GM23248 (cell line): Measurements from ENCODE around the gene CST4. TPM values are rescaled to one million over a fixed set of nuclear protein-coding genes. Genes with fewer than 3 reads are reported as not detected.
A peak's percentile ranks its signal among the peaks of the same experiment; 100 is the strongest.

Experiments used
- DNase-seq: peaks from one replicate; pipeline ENCODE4 v3.0.0-alpha.2; 2015
- H2AFZ ChIP-seq: fragments of 200-600 bp; sonication (generic); 2 replicates; pipeline ENCODE4 v1.6.1; 2016; ENCODE audit warnings: antibody characterized with exemption
- H3F3A ChIP-seq: fragments of 200-600 bp; sonication (generic); 2 replicates; pipeline ENCODE4 v1.6.1; 2016; ENCODE audit warnings: mild to moderate bottlenecking, antibody characterized with exemption, mixed run types; ENCODE audit not compliant: insufficient read depth
- H3K27ac ChIP-seq: fragments of 200-600 bp; sonication (generic); 2 replicates; pipeline ENCODE4 v1.5.1; 2016; ENCODE audit warnings: mild to moderate bottlenecking
- H3K27me3 ChIP-seq: fragments of 200-600 bp; sonication (generic); replicated peaks from 2 replicates; pipeline ENCODE4 v1.6.1; 2016; ENCODE audit warnings: mild to moderate bottlenecking; ENCODE audit not compliant: insufficient read depth
- H3K36me3 ChIP-seq: fragments of 200-600 bp; sonication (generic); 2 replicates; pipeline ENCODE4 v1.6.1; 2016; ENCODE audit warnings: low read depth, mild to moderate bottlenecking
- H3K4me1 ChIP-seq: fragments of 200-600 bp; sonication (generic); 2 replicates; pipeline ENCODE4 v1.6.1; 2016; ENCODE audit warnings: mild to moderate bottlenecking; ENCODE audit not compliant: insufficient read depth
- H3K4me2 ChIP-seq: fragments of 200-600 bp; sonication (generic); one replicate; pipeline ENCODE4 v1.6.1; 2016; ENCODE audit warnings: mild to moderate bottlenecking; ENCODE audit not compliant: unreplicated experiment
- H3K4me3 ChIP-seq: fragments of 200-600 bp; sonication (generic); 2 replicates; pipeline ENCODE4 v1.5.1; 2016; ENCODE audit warnings: mild to moderate bottlenecking
- H3K79me2 ChIP-seq: fragments of 200-600 bp; sonication (generic); 2 replicates; pipeline ENCODE4 v1.6.1; 2016; ENCODE audit warnings: mild to moderate bottlenecking; ENCODE audit not compliant: insufficient read depth
- H3K9ac ChIP-seq: fragments of 200-600 bp; sonication (generic); 2 replicates; pipeline ENCODE4 v1.6.1; 2016; ENCODE audit warnings: mild to moderate bottlenecking
- H3K9me2 ChIP-seq: fragments of 200-600 bp; sonication (generic); 2 replicates; pipeline ENCODE4 v1.6.1; 2016; ENCODE audit warnings: mixed run types, mild to moderate bottlenecking, moderate library complexity; ENCODE audit not compliant: insufficient read depth
- H3K9me3 ChIP-seq: fragments of 200-600 bp; sonication (generic); one replicate; pipeline ENCODE4 v1.6.1; 2017; ENCODE audit warnings: low read depth
- H4K20me1 ChIP-seq: fragments of 200-600 bp; sonication (generic); 2 replicates; pipeline ENCODE4 v1.6.0; 2016; ENCODE audit not compliant: insufficient read depth
- EZH2 ChIP-seq: fragments of 200-600 bp; sonication (generic); IDR thresholded peaks from 2 replicates; pipeline ENCODE4 v1.6.1; 2018; ENCODE audit warnings: antibody characterized with exemption, mild to moderate bottlenecking; ENCODE audit not compliant: insufficient read depth, poor library complexity, severe bottlenecking
- EZH2phosphoT487 ChIP-seq: fragments of 200-600 bp; sonication (generic); IDR thresholded peaks from 2 replicates; pipeline ENCODE4 v1.6.1; 2018; ENCODE audit warnings: antibody characterized with exemption, moderate library complexity, mild to moderate bottlenecking, low read depth; ENCODE audit not compliant: insufficient read depth
- WGBS, 2 experiments: methylation state at CpG; one replicate each; pipeline ENCODE4 v1.1.6; 2015 to 2017; ENCODE audit warnings: low lambda C conversion rate in 2 of 2, low coverage in 1 of 2; ENCODE audit errors: missing lambda C conversion rate in 2 of 2; 5-methylcytosine and 5-hydroxymethylcytosine counted together
- in situ Hi-C: fragments of 300-500 bp; cut with MboI; formaldehyde crosslinking; loops from 2 replicates; pipeline ENCODE4 v1.15.0; 2020
- polyA plus RNA-seq: library from polyadenylated mRNA; unstranded; fragments of >200 nt; fragmentation: Nextera tagmentation; extraction: Ambion mirVana; gene quantifications from 2 replicates; pipeline ENCODE4 v1.2.1, GENCODE V29; 2016
- total RNA-seq: library from RNA; depleted of rRNA; stranded (reverse); fragments of >200 nt; shearing (Covaris generic); gene quantifications from 2 replicates; pipeline ENCODE4 v1.2.3, GENCODE V29; 2014

The CST4 gene
- total and polyA plus RNA-seq, 2 experiments from 2014 or later: not detected

GRCh38 chr20:23658989-23659609 is 29.7 kb downstream of the CST4 start:
- no peak overlapping the region for H2AFZ ChIP-seq
- DNase-seq: no peak
- no peaks in the 10 kb centered on the region for H3K9me2 ChIP-seq
- H3K4me2 ChIP-seq: no peak overlapping the region
- H3K4me1 ChIP-seq: no peaks in the 10 kb centered on the region; the same call in 1 of the 2 replicates
- H3K27me3 ChIP-seq: no peaks in the 10 kb centered on the region
- in situ Hi-C loops: no loop called here
- no peak overlapping the region for H3K4me3 ChIP-seq
- H3K9ac ChIP-seq: no peak overlapping the region
- no peaks in the 10 kb centered on the region for H3K9me3 ChIP-seq
- H3F3A ChIP-seq: no peaks in the 10 kb centered on the region
- H3K27ac ChIP-seq: no peak overlapping the region
- H3K36me3 ChIP-seq: no peaks in the 10 kb centered on the region
- H4K20me1 ChIP-seq: no peaks in the 10 kb centered on the region
- 79 to 81% methylated on average over 8 of the region's 8 CpGs for WGBS, 2 experiments
- no peaks in the 10 kb centered on the region for H3K79me2 ChIP-seq
- no peak for TF ChIP-seq EZH2phosphoT487
- no peak for TF ChIP-seq EZH2

GRCh38 chr20:23658336-23658735 is 30.5 kb downstream of the CST4 start:
- H3F3A ChIP-seq: no peaks in the 10 kb centered on the region
- H3K27ac ChIP-seq: no peak overlapping the region
- H3K9ac ChIP-seq: no peak overlapping the region
- H2AFZ ChIP-seq: peak overlapping the region; percentile 30; the same call in 1 of the 2 replicates
- DNase-seq: peak; percentile 34
- no peaks in the 10 kb centered on the region; the same call in 1 of the 2 replicates for H3K4me1 ChIP-seq
- TF ChIP-seq EZH2 (no peak), EZH2phosphoT487 (no peak)
- no peaks in the 10 kb centered on the region for H3K79me2 ChIP-seq
- no peak overlapping the region for H3K4me2 ChIP-seq
- no peaks in the 10 kb centered on the region for H3K9me2 ChIP-seq
- H4K20me1 ChIP-seq: no peaks in the 10 kb centered on the region
- no peaks in the 10 kb centered on the region for H3K9me3 ChIP-seq
- no peaks in the 10 kb centered on the region for H3K36me3 ChIP-seq
- in situ Hi-C loops: no loop called here
- no peaks in the 10 kb centered on the region for H3K27me3 ChIP-seq
- 43 to 47% methylated on average over 2 of the region's 2 CpGs for WGBS, 2 experiments
- no peak overlapping the region for H3K4me3 ChIP-seq

GRCh38 chr20:23657202-23657601 is 31.6 kb downstream of the CST4 start:
- Histone ChIP-seq H4K20me1 (no peaks in the 10 kb centered on the region), H3K36me3 (no peaks in the 10 kb centered on the region), H2AFZ (no peak overlapping the region), H3K9me3 (no peaks in the 10 kb centered on the region), H3K9ac (no peak overlapping the region), H3K79me2 (no peaks in the 10 kb centered on the region), H3K4me2 (no peak overlapping the region), H3K27ac (no peak overlapping the region), H3F3A (no peaks in the 10 kb centered on the region), H3K9me2 (no peaks in the 10 kb centered on the region), H3K27me3 (no peaks in the 10 kb centered on the region), H3K4me3 (no peak overlapping the region), H3K4me1 (no peaks in the 10 kb centered on the region; the same call in 1 of the 2 replicates)
- DNase-seq: no peak
- WGBS, 2 experiments: 86 to 87% methylated on average over 8 of the region's 8 CpGs
- TF ChIP-seq EZH2phosphoT487 (no peak), EZH2 (no peak)
- in situ Hi-C loops: no loop called here

- H3K9me2 ChIP-seq: no peaks in the 10 kb centered on the region
- no peaks in the 10 kb centered on the region for H3K36me3 ChIP-seq
- no peaks in the 10 kb centered on the region; the same call in 1 of the 2 replicates for H3K4me1 ChIP-seq
- no peaks in the 10 kb centered on the region for H3K9me3 ChIP-seq
- H3K27ac ChIP-seq: no peak overlapping the region
- in situ Hi-C loops: no loop called here
- WGBS, 2 experiments: 77 to 84% methylated on average over 10 of the region's 10 CpGs
- TF ChIP-seq EZH2phosphoT487 (no peak), EZH2 (no peak)
- H2AFZ ChIP-seq: peak overlapping the region; percentile 71
- H4K20me1 ChIP-seq: no peaks in the 10 kb centered on the region
- H3K9ac ChIP-seq: no peak overlapping the region
- no peaks in the 10 kb centered on the region for H3K27me3 ChIP-seq
- H3F3A ChIP-seq: no peaks in the 10 kb centered on the region
- no peak for DNase-seq
- no peak overlapping the region for H3K4me3 ChIP-seq
- H3K4me2 ChIP-seq: no peak overlapping the region
- no peaks in the 10 kb centered on the region for H3K79me2 ChIP-seq
Observed at GRCh38 chr20:23656372-23656771, 32.5 kb downstream of the CST4 start.
